ENCODE data around the gene PBX1.

GRCh38 chr1:164583835-164584539, 25.0 kb downstream of the PBX1 start:
- TF ChIP-seq POLR2A (IDR thresholded peaks at IDR 0.05) (no peak), POLR2AphosphoS5 (IDR thresholded peaks at IDR 0.05) (no peak)

All from sigmoid colon (tissue), 4 donors.